Mesendoderm (in vitro differentiated cells): ENCODE data around the gene PHF19.

ENCODE experiments used
- DNase-seq: peaks from one replicate; pipeline ENCODE4 v3.0.0; 2013
- H2AK5ac ChIP-seq: 2 replicates; pipeline ENCODE4 v1.6.1; 2013; ENCODE audit warnings: low read length, inconsistent platforms
- H2BK120ac ChIP-seq: 2 replicates; pipeline ENCODE4 v1.6.1; 2013; ENCODE audit warnings: low read depth, mild to moderate bottlenecking, low read length, moderate library complexity, mixed read lengths
- H2BK15ac ChIP-seq: replicated peaks from 2 replicates; pipeline ENCODE4 v1.6.1; 2013; ENCODE audit warnings: low read depth, mild to moderate bottlenecking, moderate library complexity
- H2BK5ac ChIP-seq: 2 replicates; pipeline ENCODE4 v1.6.1; 2013; ENCODE audit warnings: low read length, inconsistent platforms
- H3K18ac ChIP-seq: 2 replicates; pipeline ENCODE4 v1.6.1; 2013; ENCODE audit warnings: mild to moderate bottlenecking, low read length, mixed read lengths
- H3K23ac ChIP-seq: one replicate; pipeline ENCODE4 v1.6.1; 2013; ENCODE audit warnings: low read length
- H3K27ac ChIP-seq: 2 replicates; pipeline ENCODE4 v1.5.1; 2013; ENCODE audit warnings: low read depth, mild to moderate bottlenecking, inconsistent platforms, low read length, moderate library complexity
- H3K27me3 ChIP-seq: 2 replicates; pipeline ENCODE4 v1.6.1; 2013; ENCODE audit warnings: low read length, control low read depth, mild to moderate bottlenecking, inconsistent platforms; ENCODE audit not compliant: insufficient read depth, poor library complexity
- H3K36me3 ChIP-seq: 2 replicates; pipeline ENCODE4 v1.6.1; 2013; ENCODE audit warnings: low read length, inconsistent platforms; ENCODE audit not compliant: control insufficient read depth, insufficient read depth
- H3K4ac ChIP-seq: one replicate; pipeline ENCODE4 v1.6.1; 2013; ENCODE audit warnings: low read depth, mild to moderate bottlenecking, low read length, moderate library complexity
- H3K4me1 ChIP-seq: 2 replicates; pipeline ENCODE4 v1.6.1; 2013; ENCODE audit warnings: low read depth, low read length, inconsistent platforms; ENCODE audit not compliant: control insufficient read depth
- H3K4me2 ChIP-seq: 2 replicates; pipeline ENCODE4 v1.6.1; 2013; ENCODE audit warnings: low read length
- H3K4me3 ChIP-seq: 2 replicates; pipeline ENCODE4 v1.5.1; 2013; ENCODE audit warnings: mild to moderate bottlenecking, low read length
- H3K56ac ChIP-seq: one replicate; pipeline ENCODE4 v1.6.1; 2013; ENCODE audit warnings: low read length
- H3K79me1 ChIP-seq: 2 replicates; pipeline ENCODE4 v1.6.1; 2013; ENCODE audit warnings: low read length, inconsistent platforms
- H3K79me2 ChIP-seq: 2 replicates; pipeline ENCODE4 v1.6.1; 2013; ENCODE audit warnings: mild to moderate bottlenecking, low read length; ENCODE audit not compliant: control insufficient read depth, insufficient read depth
- H3K9ac ChIP-seq: 2 replicates; pipeline ENCODE4 v1.6.1; 2013; ENCODE audit warnings: low read length, inconsistent platforms
- H4K5ac ChIP-seq: one replicate; pipeline ENCODE4 v1.6.1; 2013; ENCODE audit warnings: low read length
- H4K8ac ChIP-seq: one replicate; pipeline ENCODE4 v1.6.1; 2013; ENCODE audit warnings: low read depth, mild to moderate bottlenecking, control low read depth, low read length, moderate library complexity
- WGBS: extraction: QIAGEN DNeasy Blood & Tissue Kit; methylation state at CpG from one replicate; pipeline ENCODE4 v1.1.7; 2013; ENCODE audit warnings: low lambda C conversion rate, missing lambda C conversion rate; ENCODE audit not compliant: insufficient coverage; ENCODE audit errors: extremely low coverage; 5-methylcytosine and 5-hydroxymethylcytosine counted together

Gene PHF19

DNA sequence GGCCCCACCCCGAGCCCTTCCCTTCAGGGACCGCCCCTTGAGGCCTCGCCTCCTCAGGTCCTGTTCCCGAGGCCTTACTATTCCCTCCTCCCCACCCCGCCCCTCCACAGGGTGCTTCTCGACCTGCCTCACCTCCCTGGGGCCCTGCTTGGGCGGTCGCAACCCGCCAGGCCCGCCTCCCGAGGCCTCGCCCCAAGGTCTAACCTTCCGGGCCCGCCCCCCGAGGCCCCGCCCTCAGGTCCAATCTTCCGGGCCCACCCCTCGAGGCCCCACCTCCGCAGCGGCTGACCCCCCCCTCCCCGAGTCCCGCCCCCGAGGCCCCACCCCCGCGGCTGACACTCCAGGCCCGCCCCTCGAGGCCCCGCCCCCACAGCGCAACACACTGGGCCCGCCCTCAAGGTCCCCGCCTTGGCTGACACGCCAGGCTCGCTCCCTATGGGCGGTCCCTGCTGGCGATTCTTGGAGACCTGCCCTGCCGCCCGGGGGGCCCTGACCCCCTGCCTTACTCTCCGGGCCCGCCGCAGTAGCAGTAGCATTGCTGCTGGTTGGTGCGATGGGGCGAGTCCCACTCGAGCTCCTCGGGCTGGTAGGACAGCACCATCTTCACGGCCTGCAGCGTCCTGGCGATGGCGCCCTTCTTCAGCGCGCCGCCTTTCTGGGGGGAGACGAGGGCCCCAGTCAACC, 8.2 kb downstream of the PHF19 start:
- no CpG with 5 or more reads among the region's 52 CpGs for WGBS
- H3K9ac ChIP-seq = peak overlapping the region; percentile 82
- peak overlapping the region; percentile 81 for H3K4me2 ChIP-seq
- no peak overlapping the region for H3K27ac ChIP-seq
- H2BK120ac ChIP-seq = no peak overlapping the region
- DNase-seq = peak; percentile 99
- H4K5ac ChIP-seq = no peak overlapping the region
- H3K18ac ChIP-seq = no peak overlapping the region
- H2AK5ac ChIP-seq = no peak overlapping the region
- peak overlapping the region; percentile 99 for H3K56ac ChIP-seq
- peak overlapping the region; percentile 89 for H3K23ac ChIP-seq
- no peak overlapping the region for H4K8ac ChIP-seq
- no peak overlapping the region for H3K4ac ChIP-seq
- H3K79me1 ChIP-seq = no peaks in the 10 kb centered on the region
- no peak overlapping the region for H2BK5ac ChIP-seq
- no peaks in the 10 kb centered on the region for H3K79me2 ChIP-seq
- H3K36me3 ChIP-seq = no peaks in the 10 kb centered on the region
- peaks cover 9% of the 10 kb centered on the region for H3K4me1 ChIP-seq
- peak overlapping the region; percentile 72 for H3K4me3 ChIP-seq
- no peaks in the 10 kb centered on the region for H3K27me3 ChIP-seq
- H2BK15ac ChIP-seq = no peak overlapping the region

DNA sequence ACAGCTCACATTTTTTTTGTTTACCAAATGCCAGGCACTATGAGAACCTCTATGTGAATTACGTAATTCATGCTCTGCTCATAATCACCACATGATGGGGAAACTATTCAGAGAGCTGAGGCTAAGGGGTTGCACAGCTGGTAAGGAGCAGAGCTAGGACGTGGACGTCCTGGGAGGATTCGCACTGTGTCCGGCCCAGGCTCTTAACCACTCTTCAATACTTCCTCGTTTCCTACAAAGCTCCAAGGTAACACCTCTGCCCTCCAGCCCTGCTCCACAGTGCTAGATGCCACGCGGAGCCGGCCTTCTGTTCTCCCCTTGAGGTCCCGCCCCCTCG, 8.7 kb downstream of the PHF19 start:
- peak overlapping the region; percentile 47 for H4K5ac ChIP-seq
- peak overlapping the region; percentile 37 for H3K4me2 ChIP-seq
- no peak overlapping the region for H4K8ac ChIP-seq
- H3K79me1 ChIP-seq = no peaks in the 10 kb centered on the region
- H3K9ac ChIP-seq = peak overlapping the region; percentile 60
- H3K36me3 ChIP-seq = no peaks in the 10 kb centered on the region
- no peak for DNase-seq
- H3K27ac ChIP-seq = no peak overlapping the region
- H3K56ac ChIP-seq = peak overlapping the region; percentile 66
- H3K4ac ChIP-seq = no peak overlapping the region
- H2BK120ac ChIP-seq = no peak overlapping the region
- no peak overlapping the region for H3K23ac ChIP-seq
- no peak overlapping the region for H3K18ac ChIP-seq
- H3K4me3 ChIP-seq = no peak overlapping the region
- H3K4me1 ChIP-seq = peaks cover 6% of the 10 kb centered on the region
- H3K27me3 ChIP-seq = no peaks in the 10 kb centered on the region
- H2BK15ac ChIP-seq = no peak overlapping the region
- no peak overlapping the region for H2BK5ac ChIP-seq
- no CpG with 5 or more reads among the region's 11 CpGs for WGBS
- peak overlapping the region; percentile 3 for H2AK5ac ChIP-seq
- no peaks in the 10 kb centered on the region for H3K79me2 ChIP-seq

DNA sequence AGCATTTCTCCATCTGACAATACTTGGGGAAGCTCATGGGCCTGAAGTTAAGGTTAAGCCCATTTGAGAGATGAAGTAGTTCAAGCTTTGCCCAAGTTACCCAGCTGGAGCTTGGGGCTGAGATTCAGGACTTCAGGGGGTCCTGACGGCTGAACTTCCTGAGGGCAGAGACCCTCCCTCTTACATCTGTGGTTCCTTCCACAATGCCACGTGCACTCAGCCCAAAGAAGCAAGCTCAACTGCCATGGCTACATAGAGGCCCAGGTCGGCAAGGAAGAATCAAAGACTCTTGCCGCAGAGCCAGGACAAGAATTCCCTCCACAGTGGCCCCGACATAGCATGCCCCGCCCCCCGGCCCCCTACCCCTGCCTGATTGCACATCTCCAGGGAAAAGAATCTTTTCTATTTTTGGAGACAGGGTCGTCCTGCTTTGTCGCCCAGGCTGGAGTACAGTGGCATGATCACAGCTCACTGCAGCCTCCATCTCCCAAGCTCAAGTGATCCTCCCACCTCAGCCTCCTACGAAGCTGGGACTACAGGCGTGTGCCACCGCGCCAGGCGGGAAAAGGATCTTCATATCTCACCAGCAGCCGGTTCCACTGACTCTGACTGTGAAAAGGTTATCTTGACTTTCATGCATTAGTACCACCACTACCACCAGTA, 9.2 kb downstream of the PHF19 start:
- Histone ChIP-seq H3K36me3 (no peaks in the 10 kb centered on the region), H3K4me1 (peaks cover 3% of the 10 kb centered on the region), H2AK5ac (peak overlapping the region; percentile 3), H4K8ac (no peak overlapping the region), H2BK5ac (no peak overlapping the region), H3K56ac (peak overlapping the region; percentile 66), H2BK15ac (no peak overlapping the region), H3K4me2 (peak overlapping the region; percentile 37), H3K27ac (no peak overlapping the region), H4K5ac (no peak overlapping the region), H3K4ac (no peak overlapping the region), H3K4me3 (no peak overlapping the region), H3K27me3 (no peaks in the 10 kb centered on the region), H3K23ac (no peak overlapping the region), H3K9ac (peak overlapping the region; percentile 60), H3K18ac (no peak overlapping the region), H3K79me1 (no peaks in the 10 kb centered on the region), H2BK120ac (no peak overlapping the region), H3K79me2 (no peaks in the 10 kb centered on the region)
- no CpG with 5 or more reads among the region's 15 CpGs for WGBS
- DNase-seq = no peak

DNA sequence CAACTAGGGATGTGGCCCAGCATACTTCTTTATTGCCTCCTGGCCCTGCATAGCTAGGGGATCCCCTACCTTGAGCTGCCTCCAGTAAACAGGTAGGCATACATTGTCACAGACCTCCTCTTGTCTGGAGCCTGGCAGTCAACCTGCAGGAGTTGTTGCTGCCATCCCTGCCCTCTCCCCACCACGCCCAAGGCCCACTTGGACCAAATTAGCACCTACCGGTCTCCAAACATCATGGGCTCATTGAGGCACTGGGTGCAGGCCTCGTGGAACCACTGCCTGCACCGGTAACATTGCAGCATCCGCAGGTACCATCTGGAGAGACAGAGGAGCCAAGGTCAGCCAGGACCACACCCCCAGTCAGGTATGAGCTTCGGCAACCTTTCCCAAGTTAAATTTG, 10.3 kb downstream of the PHF19 start:
- H2BK120ac ChIP-seq = no peak overlapping the region
- no peak overlapping the region for H3K4me3 ChIP-seq
- H3K18ac ChIP-seq = no peak overlapping the region
- no peak for DNase-seq
- no peak overlapping the region for H3K56ac ChIP-seq
- no peak overlapping the region for H4K5ac ChIP-seq
- no peaks in the 10 kb centered on the region for H3K36me3 ChIP-seq
- no peak overlapping the region for H2AK5ac ChIP-seq
- peaks cover 3% of the 10 kb centered on the region for H3K4me1 ChIP-seq
- H3K4me2 ChIP-seq = no peak overlapping the region
- no peak overlapping the region for H3K27ac ChIP-seq
- no peaks in the 10 kb centered on the region for H3K27me3 ChIP-seq
- no peaks in the 10 kb centered on the region for H3K79me1 ChIP-seq
- H3K9ac ChIP-seq = no peak overlapping the region
- H3K79me2 ChIP-seq = no peaks in the 10 kb centered on the region
- no peak overlapping the region for H2BK15ac ChIP-seq
- no peak overlapping the region for H2BK5ac ChIP-seq
- H4K8ac ChIP-seq = no peak overlapping the region
- H3K23ac ChIP-seq = no peak overlapping the region
- no peak overlapping the region for H3K4ac ChIP-seq
- WGBS = no CpG with 5 or more reads among the region's 6 CpGs

DNA sequence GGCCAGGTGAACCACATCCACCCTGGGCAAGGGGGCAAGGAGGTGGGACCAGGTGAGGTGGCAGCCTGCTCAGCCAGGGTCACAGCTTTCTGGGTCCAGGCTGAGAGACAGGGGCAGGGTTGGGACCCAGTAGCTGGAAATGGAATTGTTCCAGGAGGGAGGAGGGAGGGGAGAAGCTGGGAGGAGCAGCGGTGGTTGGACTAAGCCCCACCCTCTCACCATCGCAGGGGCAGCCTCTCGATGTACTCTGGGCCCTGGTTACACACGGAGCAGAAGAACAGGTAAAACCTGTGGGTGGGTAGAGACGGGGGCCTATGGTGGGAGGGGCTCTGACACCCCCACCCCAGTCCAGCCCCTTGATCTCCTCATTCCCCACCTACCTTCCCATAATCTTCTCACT, 11.2 kb downstream of the PHF19 start:
- Histone ChIP-seq H2BK120ac (no peak overlapping the region), H2AK5ac (no peak overlapping the region), H4K8ac (no peak overlapping the region), H3K9ac (no peak overlapping the region), H3K79me1 (no peaks in the 10 kb centered on the region), H3K4ac (no peak overlapping the region), H3K18ac (no peak overlapping the region), H3K4me2 (no peak overlapping the region), H4K5ac (no peak overlapping the region), H3K4me1 (peaks cover 3% of the 10 kb centered on the region), H3K36me3 (no peaks in the 10 kb centered on the region), H3K23ac (no peak overlapping the region), H2BK15ac (no peak overlapping the region), H3K79me2 (no peaks in the 10 kb centered on the region), H3K4me3 (no peak overlapping the region), H2BK5ac (no peak overlapping the region), H3K56ac (peak overlapping the region; percentile 42), H3K27me3 (no peaks in the 10 kb centered on the region), H3K27ac (no peak overlapping the region)
- no peak for DNase-seq
- no CpG with 5 or more reads among the region's 5 CpGs for WGBS
